WTC11 (cell line): ENCODE data around the gene UBAC2. TPM values are rescaled to one million over a fixed set of nuclear protein-coding genes. Genes with fewer than 3 reads are reported as not detected.

Source experiments
- ATAC-seq: fragments of 200-7000 bp; cut with Tn5 transposase; 2 replicates; pipeline ENCODE4 v1.10.0; 2021; ENCODE audit warnings: mild to moderate bottlenecking, moderate library complexity
- CTCF ChIA-PET: fragments of 300-600 bp; sonication (Branson Sonifier 250); formaldehyde crosslinking; loops from one replicate; lab custom pipeline; 2021; ENCODE audit warnings: antibody characterized with exemption; lab: Charles Lee
- POLR2A ChIA-PET: fragments of 350-600 bp; sonication (Branson Sonifier 250); formaldehyde crosslinking; loops from one replicate; lab custom pipeline; 2021; ENCODE audit warnings: antibody characterized with exemption; lab: Charles Lee
- DNase-seq: peaks from one replicate; pipeline ENCODE4 v3.0.0; 2021; ENCODE audit warnings: low spot score
- H3K27ac Mint-ChIP-seq: 2 replicates; pipeline ENCODE4 v1.8.0; 2021; ENCODE audit warnings: mixed read lengths
- H3K27me3 Mint-ChIP-seq: 2 replicates; pipeline ENCODE4 v1.8.0; 2021; ENCODE audit warnings: low read depth, mild to moderate bottlenecking, moderate library complexity, mixed read lengths
- H3K36me3 Mint-ChIP-seq: 2 replicates; pipeline ENCODE4 v1.8.0; 2021; ENCODE audit warnings: mixed read lengths
- H3K4me1 Mint-ChIP-seq: 2 replicates; pipeline ENCODE4 v1.8.0; 2022; ENCODE audit warnings: mixed read lengths
- H3K4me3 Mint-ChIP-seq: 2 replicates; pipeline ENCODE4 v1.8.0; 2021; ENCODE audit warnings: mild to moderate bottlenecking, moderate library complexity, mixed read lengths
- H3K9me3 Mint-ChIP-seq: 2 replicates; pipeline ENCODE4 v1.8.0; 2021; ENCODE audit warnings: mixed read lengths
- JAZF1 ChIP-seq: fragments of 250-450 bp; sonication (Bioruptor Pico); IDR thresholded peaks from 2 replicates; pipeline ENCODE4 v1.9.0; 2021; ENCODE audit warnings: moderate library complexity, mild to moderate bottlenecking, inconsistent platforms
- NR3C1 ChIP-seq: sonication (generic); formaldehyde crosslinking; conservative IDR thresholded peaks from 2 replicates; pipeline ENCODE4 v1.8.1; 2023; ENCODE audit warnings: low read depth, mild to moderate bottlenecking, missing genetic modification reagents
- ZBTB21 ChIP-seq: sonication (generic); formaldehyde crosslinking; IDR thresholded peaks from 2 replicates; pipeline ENCODE4 v1.8.1; 2023; ENCODE audit warnings: mild to moderate bottlenecking, missing genetic modification reagents, borderline replicate concordance
- ZNF121 ChIP-seq: sonication (generic); formaldehyde crosslinking; IDR thresholded peaks from 2 replicates; pipeline ENCODE4 v1.8.0; 2023; ENCODE audit warnings: missing genetic modification reagents
- ZNF423 ChIP-seq: fragments of 250-450 bp; sonication (Bioruptor Pico); IDR thresholded peaks from 2 replicates; pipeline ENCODE4 v2.1.2; 2022; ENCODE audit warnings: mild to moderate bottlenecking, moderate library complexity
- total RNA-seq: library from RNA; stranded (reverse); gene quantifications from 3 replicates; pipeline ENCODE4 v1.2.3, GENCODE V29; 2021
- TF ChIP-seq, protein P1 (sequence below): fragments of 250-450 bp; sonication (Bioruptor Pico); IDR thresholded peaks from 2 replicates; pipeline ENCODE4 v1.9.0; 2021; ENCODE audit warnings: mild to moderate bottlenecking, borderline replicate concordance
- TF ChIP-seq, protein P2 (sequence below): sonication (generic); formaldehyde crosslinking; IDR thresholded peaks from 2 replicates; pipeline ENCODE4 v1.8.1; 2022; ENCODE audit warnings: low read depth, mild to moderate bottlenecking, moderate library complexity, missing genetic modification reagents, borderline replicate concordance
- TF ChIP-seq, protein P3 (sequence below): sonication (generic); formaldehyde crosslinking; IDR thresholded peaks from 2 replicates; pipeline ENCODE4 v1.8.1; 2023; ENCODE audit warnings: mild to moderate bottlenecking, missing genetic modification reagents
- TF ChIP-seq, protein P4 (sequence below): sonication (generic); formaldehyde crosslinking; IDR thresholded peaks from 2 replicates; pipeline ENCODE4 v1.8.1; 2022; ENCODE audit warnings: low read depth, missing genetic modification reagents, borderline replicate concordance
- TF ChIP-seq, protein P5 (sequence below): sonication (generic); formaldehyde crosslinking; IDR thresholded peaks from 2 replicates; pipeline ENCODE4 v1.8.0; 2022; ENCODE audit warnings: mild to moderate bottlenecking, missing genetic modification reagents
- TF ChIP-seq, protein P6 (sequence below): sonication (generic); formaldehyde crosslinking; IDR thresholded peaks from 2 replicates; pipeline ENCODE4 v1.8.0; 2023; ENCODE audit warnings: missing genetic modification reagents, mild to moderate bottlenecking, borderline replicate concordance

Gene UBAC2
- total RNA-seq, 1 experiment from 2014 or later, result 64.7 TPM

DNA sequence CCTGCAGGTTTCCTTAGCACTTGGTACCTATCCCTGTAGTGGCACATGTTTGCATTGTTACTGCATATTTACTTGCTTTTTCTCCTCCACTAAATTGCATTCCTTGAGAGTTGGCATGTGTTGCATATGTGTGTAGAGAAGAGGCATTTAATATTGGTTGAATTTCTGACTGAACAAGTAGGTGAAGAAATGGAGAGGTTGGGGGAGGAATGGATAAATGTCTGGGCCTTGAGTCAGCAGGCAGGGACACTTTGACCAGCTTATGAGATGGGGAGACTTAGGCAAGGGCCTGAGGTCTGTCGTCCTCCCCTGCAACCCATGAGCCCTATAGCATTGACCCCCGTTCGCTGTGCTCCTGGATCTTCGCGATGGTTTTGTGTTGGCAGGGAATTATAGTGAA, 59.6 kb downstream of the UBAC2 start (continued):
- TF ChIP-seq, protein P1, sequence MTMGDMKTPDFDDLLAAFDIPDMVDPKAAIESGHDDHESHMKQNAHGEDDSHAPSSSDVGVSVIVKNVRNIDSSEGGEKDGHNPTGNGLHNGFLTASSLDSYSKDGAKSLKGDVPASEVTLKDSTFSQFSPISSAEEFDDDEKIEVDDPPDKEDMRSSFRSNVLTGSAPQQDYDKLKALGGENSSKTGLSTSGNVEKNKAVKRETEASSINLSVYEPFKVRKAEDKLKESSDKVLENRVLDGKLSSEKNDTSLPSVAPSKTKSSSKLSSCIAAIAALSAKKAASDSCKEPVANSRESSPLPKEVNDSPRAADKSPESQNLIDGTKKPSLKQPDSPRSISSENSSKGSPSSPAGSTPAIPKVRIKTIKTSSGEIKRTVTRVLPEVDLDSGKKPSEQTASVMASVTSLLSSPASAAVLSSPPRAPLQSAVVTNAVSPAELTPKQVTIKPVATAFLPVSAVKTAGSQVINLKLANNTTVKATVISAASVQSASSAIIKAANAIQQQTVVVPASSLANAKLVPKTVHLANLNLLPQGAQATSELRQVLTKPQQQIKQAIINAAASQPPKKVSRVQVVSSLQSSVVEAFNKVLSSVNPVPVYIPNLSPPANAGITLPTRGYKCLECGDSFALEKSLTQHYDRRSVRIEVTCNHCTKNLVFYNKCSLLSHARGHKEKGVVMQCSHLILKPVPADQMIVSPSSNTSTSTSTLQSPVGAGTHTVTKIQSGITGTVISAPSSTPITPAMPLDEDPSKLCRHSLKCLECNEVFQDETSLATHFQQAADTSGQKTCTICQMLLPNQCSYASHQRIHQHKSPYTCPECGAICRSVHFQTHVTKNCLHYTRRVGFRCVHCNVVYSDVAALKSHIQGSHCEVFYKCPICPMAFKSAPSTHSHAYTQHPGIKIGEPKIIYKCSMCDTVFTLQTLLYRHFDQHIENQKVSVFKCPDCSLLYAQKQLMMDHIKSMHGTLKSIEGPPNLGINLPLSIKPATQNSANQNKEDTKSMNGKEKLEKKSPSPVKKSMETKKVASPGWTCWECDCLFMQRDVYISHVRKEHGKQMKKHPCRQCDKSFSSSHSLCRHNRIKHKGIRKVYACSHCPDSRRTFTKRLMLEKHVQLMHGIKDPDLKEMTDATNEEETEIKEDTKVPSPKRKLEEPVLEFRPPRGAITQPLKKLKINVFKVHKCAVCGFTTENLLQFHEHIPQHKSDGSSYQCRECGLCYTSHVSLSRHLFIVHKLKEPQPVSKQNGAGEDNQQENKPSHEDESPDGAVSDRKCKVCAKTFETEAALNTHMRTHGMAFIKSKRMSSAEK, result no peak
- TF ChIP-seq JAZF1 (CRISPR knock-in tag), result no peak

DNA sequence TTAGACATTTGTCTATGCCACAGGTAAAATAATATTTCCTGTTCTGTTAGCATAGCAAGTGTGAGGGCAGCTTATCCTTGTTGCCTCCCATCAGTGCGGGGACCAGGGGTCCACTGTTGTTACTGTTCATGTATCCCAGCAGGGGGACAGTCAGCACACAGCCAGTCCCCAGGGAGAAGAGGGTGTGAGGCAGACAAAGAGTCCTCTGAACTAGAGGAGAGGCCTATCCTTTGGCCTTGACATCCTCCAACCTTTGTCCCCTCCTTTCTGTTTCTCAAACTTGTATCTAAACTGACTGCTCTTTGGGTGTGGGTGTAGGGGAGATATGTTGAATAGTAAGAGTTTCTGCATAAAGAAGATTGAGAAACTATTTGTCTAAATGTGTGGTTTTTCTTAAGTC, 60.4 kb downstream of the UBAC2 start:
- no peaks in the 10 kb centered on the region for H3K36me3 Mint-ChIP-seq
- H3K9me3 Mint-ChIP-seq, result no peaks in the 10 kb centered on the region
- ChIA-PET POLR2A (no interaction called here), CTCF (interaction anchor here (2.0 kb wide), 1 partner anchor 85 kb away, joined by 4 read pairs; no protein-coding TSS in a partner anchor)
- TF ChIP-seq NR3C1 (CRISPR knock-in tag) (no peak), ZNF423 (CRISPR knock-in tag) (peak; percentile 42; the same call in 1 of the 2 replicates), ZNF121 (no peak)
- TF ChIP-seq, protein P2, sequence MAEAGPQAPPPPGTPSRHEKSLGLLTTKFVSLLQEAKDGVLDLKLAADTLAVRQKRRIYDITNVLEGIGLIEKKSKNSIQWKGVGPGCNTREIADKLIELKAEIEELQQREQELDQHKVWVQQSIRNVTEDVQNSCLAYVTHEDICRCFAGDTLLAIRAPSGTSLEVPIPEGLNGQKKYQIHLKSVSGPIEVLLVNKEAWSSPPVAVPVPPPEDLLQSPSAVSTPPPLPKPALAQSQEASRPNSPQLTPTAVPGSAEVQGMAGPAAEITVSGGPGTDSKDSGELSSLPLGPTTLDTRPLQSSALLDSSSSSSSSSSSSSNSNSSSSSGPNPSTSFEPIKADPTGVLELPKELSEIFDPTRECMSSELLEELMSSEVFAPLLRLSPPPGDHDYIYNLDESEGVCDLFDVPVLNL (CRISPR knock-in tag), result no peak
- TF ChIP-seq, protein P3, sequence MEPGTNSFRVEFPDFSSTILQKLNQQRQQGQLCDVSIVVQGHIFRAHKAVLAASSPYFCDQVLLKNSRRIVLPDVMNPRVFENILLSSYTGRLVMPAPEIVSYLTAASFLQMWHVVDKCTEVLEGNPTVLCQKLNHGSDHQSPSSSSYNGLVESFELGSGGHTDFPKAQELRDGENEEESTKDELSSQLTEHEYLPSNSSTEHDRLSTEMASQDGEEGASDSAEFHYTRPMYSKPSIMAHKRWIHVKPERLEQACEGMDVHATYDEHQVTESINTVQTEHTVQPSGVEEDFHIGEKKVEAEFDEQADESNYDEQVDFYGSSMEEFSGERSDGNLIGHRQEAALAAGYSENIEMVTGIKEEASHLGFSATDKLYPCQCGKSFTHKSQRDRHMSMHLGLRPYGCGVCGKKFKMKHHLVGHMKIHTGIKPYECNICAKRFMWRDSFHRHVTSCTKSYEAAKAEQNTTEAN (CRISPR knock-in tag), result no peak
- no peak for ATAC-seq
- 0 out of 2 replicates have a peak overlapping the region, but pooled peaks have one; percentile 40 for H3K27ac Mint-ChIP-seq
- H3K4me1 Mint-ChIP-seq, result peaks cover 16% of the 10 kb centered on the region
- DNase-seq, result no peak
- H3K27me3 Mint-ChIP-seq, result no peaks in the 10 kb centered on the region
- H3K4me3 Mint-ChIP-seq, result no peak overlapping the region

DNA sequence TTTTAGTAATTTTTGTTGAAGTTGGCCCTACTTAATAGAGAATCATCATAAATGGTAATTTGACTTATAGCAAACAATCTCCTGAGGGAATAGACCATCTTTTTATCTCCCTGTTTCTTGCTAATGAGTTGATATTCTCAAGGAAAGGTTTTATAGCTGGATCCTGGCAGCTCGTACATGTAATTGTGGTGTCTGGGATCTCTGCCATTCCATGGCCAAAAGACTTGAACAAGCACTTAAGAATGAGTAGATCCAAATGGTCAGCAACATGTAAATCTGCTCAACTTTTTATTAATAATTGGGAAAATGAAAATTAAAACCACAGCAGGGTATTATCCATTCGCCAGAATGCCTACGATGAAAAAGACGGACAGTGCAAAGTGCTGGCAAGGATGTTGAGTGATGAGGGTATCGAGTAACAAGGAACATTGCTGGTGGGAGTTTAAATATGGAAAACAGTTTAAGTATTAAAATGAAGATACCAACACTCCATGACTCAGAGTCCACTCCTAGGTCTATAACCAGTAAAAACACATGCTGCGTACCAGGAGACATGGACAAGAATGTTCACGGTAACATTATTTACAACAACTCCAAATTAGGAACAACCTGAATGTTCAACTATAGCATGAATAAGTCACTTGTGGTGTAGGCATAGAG, 62.6 kb downstream of the UBAC2 start:
- CTCF ChIA-PET, result interaction anchor here (1.1 to 3.1 kb wide), 3 partner anchors 48 to 87 kb away, joined by 3 to 17 read pairs (median 10); no protein-coding TSS in a partner anchor
- ATAC-seq, result no peak
- no peaks in the 10 kb centered on the region for H3K27me3 Mint-ChIP-seq
- TF ChIP-seq, protein P4, sequence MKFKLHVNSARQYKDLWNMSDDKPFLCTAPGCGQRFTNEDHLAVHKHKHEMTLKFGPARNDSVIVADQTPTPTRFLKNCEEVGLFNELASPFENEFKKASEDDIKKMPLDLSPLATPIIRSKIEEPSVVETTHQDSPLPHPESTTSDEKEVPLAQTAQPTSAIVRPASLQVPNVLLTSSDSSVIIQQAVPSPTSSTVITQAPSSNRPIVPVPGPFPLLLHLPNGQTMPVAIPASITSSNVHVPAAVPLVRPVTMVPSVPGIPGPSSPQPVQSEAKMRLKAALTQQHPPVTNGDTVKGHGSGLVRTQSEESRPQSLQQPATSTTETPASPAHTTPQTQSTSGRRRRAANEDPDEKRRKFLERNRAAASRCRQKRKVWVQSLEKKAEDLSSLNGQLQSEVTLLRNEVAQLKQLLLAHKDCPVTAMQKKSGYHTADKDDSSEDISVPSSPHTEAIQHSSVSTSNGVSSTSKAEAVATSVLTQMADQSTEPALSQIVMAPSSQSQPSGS (CRISPR knock-in tag), result no peak
- TF ChIP-seq, protein P1, result no peak
- TF ChIP-seq ZBTB21 (CRISPR knock-in tag), result no peak
- TF ChIP-seq, protein P5, sequence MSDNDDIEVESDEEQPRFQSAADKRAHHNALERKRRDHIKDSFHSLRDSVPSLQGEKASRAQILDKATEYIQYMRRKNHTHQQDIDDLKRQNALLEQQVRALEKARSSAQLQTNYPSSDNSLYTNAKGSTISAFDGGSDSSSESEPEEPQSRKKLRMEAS (CRISPR knock-in tag), result no peak
- TF ChIP-seq, protein P6, sequence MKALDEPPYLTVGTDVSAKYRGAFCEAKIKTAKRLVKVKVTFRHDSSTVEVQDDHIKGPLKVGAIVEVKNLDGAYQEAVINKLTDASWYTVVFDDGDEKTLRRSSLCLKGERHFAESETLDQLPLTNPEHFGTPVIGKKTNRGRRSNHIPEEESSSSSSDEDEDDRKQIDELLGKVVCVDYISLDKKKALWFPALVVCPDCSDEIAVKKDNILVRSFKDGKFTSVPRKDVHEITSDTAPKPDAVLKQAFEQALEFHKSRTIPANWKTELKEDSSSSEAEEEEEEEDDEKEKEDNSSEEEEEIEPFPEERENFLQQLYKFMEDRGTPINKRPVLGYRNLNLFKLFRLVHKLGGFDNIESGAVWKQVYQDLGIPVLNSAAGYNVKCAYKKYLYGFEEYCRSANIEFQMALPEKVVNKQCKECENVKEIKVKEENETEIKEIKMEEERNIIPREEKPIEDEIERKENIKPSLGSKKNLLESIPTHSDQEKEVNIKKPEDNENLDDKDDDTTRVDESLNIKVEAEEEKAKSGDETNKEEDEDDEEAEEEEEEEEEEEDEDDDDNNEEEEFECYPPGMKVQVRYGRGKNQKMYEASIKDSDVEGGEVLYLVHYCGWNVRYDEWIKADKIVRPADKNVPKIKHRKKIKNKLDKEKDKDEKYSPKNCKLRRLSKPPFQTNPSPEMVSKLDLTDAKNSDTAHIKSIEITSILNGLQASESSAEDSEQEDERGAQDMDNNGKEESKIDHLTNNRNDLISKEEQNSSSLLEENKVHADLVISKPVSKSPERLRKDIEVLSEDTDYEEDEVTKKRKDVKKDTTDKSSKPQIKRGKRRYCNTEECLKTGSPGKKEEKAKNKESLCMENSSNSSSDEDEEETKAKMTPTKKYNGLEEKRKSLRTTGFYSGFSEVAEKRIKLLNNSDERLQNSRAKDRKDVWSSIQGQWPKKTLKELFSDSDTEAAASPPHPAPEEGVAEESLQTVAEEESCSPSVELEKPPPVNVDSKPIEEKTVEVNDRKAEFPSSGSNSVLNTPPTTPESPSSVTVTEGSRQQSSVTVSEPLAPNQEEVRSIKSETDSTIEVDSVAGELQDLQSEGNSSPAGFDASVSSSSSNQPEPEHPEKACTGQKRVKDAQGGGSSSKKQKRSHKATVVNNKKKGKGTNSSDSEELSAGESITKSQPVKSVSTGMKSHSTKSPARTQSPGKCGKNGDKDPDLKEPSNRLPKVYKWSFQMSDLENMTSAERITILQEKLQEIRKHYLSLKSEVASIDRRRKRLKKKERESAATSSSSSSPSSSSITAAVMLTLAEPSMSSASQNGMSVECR (CRISPR knock-in tag), result no peak
- TF ChIP-seq, protein P2 (CRISPR knock-in tag), result no peak

More for the DNA sequence above, 62.6 kb downstream of the UBAC2 start:
- Mint-ChIP-seq H3K4me3 (no peak overlapping the region), H3K36me3 (no peaks in the 10 kb centered on the region), H3K27ac (peak overlapping the region; percentile 73), H3K4me1 (peaks cover 13% of the 10 kb centered on the region), H3K9me3 (no peaks in the 10 kb centered on the region)
- no peak for DNase-seq
- POLR2A ChIA-PET, result no interaction called here
